GM12878 (cell line): ENCODE results near the gene GPR18. TPM values are rescaled to one million over a fixed set of nuclear protein-coding genes. Genes with fewer than 3 reads are reported as not detected.

Experiments used
- ATAC-seq: fragments of 200-7000 bp; cut with Tn5 transposase; 3 replicates; pipeline ENCODE4 v1.9.1; 2020; ENCODE audit warnings: mild to moderate bottlenecking, moderate library complexity
- BruUV-seq: library from RNA; stranded (reverse); fragments of 400-500 nt; replicated peaks from 2 replicates; lab custom pipeline; 2021; lab: Mats Ljungman, UMichigan
- CTCF ChIA-PET: fragments of 300-600 bp; sonication (Branson Sonifier 250); formaldehyde crosslinking; extraction: SDS; loops from one replicate; lab custom pipeline; 2021; ENCODE audit warnings: inconsistent platforms; lab: Yijun Ruan, JAX
- POLR2A ChIA-PET: fragments of 350-600 bp; formaldehyde crosslinking; extraction: SDS; loops from one replicate; lab custom pipeline; 2021; ENCODE audit warnings: inconsistent platforms; lab: Charles Lee
- RAD21 ChIA-PET: fragments of 300-600 bp; sonication (Branson Sonifier 250); formaldehyde crosslinking; loops from one replicate; lab custom pipeline; 2023; ENCODE audit warnings: antibody characterized with exemption; ENCODE audit not compliant: unreplicated experiment; lab: Charles Lee
- SMC1A ChIA-PET: fragments of 300-600 bp; sonication (Branson Sonifier 250); formaldehyde crosslinking; loops from one replicate; lab custom pipeline; 2023; ENCODE audit not compliant: unreplicated experiment, uncharacterized antibody; lab: Charles Lee
- DNase-seq: peaks from one replicate; pipeline ENCODE4 v3.0.0-alpha.2; 2011; ENCODE audit warnings: low read depth, low spot score
- FAIRE-seq: peaks from 3 replicates; lab custom pipeline; 2011; peaks lifted over from hg19 to GRCh38; lab: Jason Lieb, UNC
- H2AFZ ChIP-seq: 2 replicates; pipeline ENCODE4 v1.6.0; 2011; ENCODE audit warnings: low read depth, low read length, control low read depth; ENCODE audit not compliant: control insufficient read depth
- H3K27ac ChIP-seq: 2 replicates; pipeline ENCODE4 v1.5.1; 2011; ENCODE audit warnings: control low read depth; ENCODE audit not compliant: control insufficient read depth, insufficient read depth
- H3K27me3 ChIP-seq, 2 experiments: replicated peaks in 1 of 2; 2 replicates each; pipeline versions ENCODE4 v1.6.0 to v1.6.1; 2011; ENCODE audit warnings: low read length in 1 of 2; ENCODE audit not compliant: control insufficient read depth in 2 of 2, insufficient read depth in 2 of 2
- H3K36me3 ChIP-seq, 2 experiments: 2 replicates each; pipeline ENCODE4 v1.5.1; 2011; ENCODE audit warnings: low read length in 1 of 2; ENCODE audit not compliant: control insufficient read depth in 2 of 2, insufficient read depth in 2 of 2
- H3K4me1 ChIP-seq: 2 replicates; pipeline ENCODE4 v1.6.1; 2011; ENCODE audit warnings: mild to moderate bottlenecking, low read length, moderate library complexity, mixed read lengths; ENCODE audit not compliant: control insufficient read depth, insufficient read depth
- H3K4me2 ChIP-seq: 2 replicates; pipeline ENCODE4 v1.6.0; 2011; ENCODE audit warnings: control low read depth; ENCODE audit not compliant: control insufficient read depth, insufficient read depth
- H3K4me3 ChIP-seq: fragments of 200-600 bp; sonication (generic); 2 replicates; pipeline ENCODE4 v1.5.1; 2016
- H3K79me2 ChIP-seq: 2 replicates; pipeline ENCODE4 v1.6.0; 2011; ENCODE audit warnings: low read length; ENCODE audit not compliant: control insufficient read depth, insufficient read depth
- H3K9ac ChIP-seq: 2 replicates; pipeline ENCODE4 v1.8.0; 2011; ENCODE audit warnings: low read length, control low read depth, mixed read lengths; ENCODE audit not compliant: control insufficient read depth, insufficient read depth
- H3K9me3 ChIP-seq: replicated peaks from 3 replicates; pipeline ENCODE4 v1.5.1; 2011; ENCODE audit warnings: mild to moderate bottlenecking, low read length; ENCODE audit not compliant: control insufficient read depth, insufficient read depth
- H4K20me1 ChIP-seq: 2 replicates; pipeline ENCODE4 v1.6.0; 2011; ENCODE audit not compliant: control insufficient read depth, insufficient read depth
- ATF2 ChIP-seq: IDR thresholded peaks from 2 replicates; pipeline ENCODE4 v1.6.1; 2012; ENCODE audit warnings: low read length, inconsistent platforms
- BCL11A ChIP-seq: IDR thresholded peaks from 2 replicates; pipeline ENCODE4 v1.6.1; 2011; ENCODE audit warnings: low read depth, low read length
- DPF2 ChIP-seq: fragments of 450-650 bp; IDR thresholded peaks from 2 replicates; pipeline ENCODE4 v1.6.1; 2017; ENCODE audit warnings: mild to moderate bottlenecking
- EP300 ChIP-seq, 2 experiments: fragments of 150-350 bp in 1 of 2; IDR thresholded peaks; 2 replicates each; pipeline ENCODE4 v1.6.1; 2011 to 2012; ENCODE audit warnings: low read depth in 2 of 2, low read length in 2 of 2, borderline replicate concordance in 1 of 2, improper control_type of control experiment in 1 of 2, inconsistent platforms in 1 of 2; ENCODE audit not compliant: control insufficient read depth in 1 of 2
- FOXM1 ChIP-seq: IDR thresholded peaks from 2 replicates; pipeline ENCODE4 v1.6.1; 2012; ENCODE audit warnings: low read depth, mild to moderate bottlenecking, inconsistent platforms, low read length, moderate library complexity
- GATAD2B ChIP-seq: fragments of 450-650 bp; conservative IDR thresholded peaks from 2 replicates; pipeline ENCODE4 v1.6.1; 2017; ENCODE audit warnings: low read depth, mild to moderate bottlenecking, moderate library complexity
- IKZF2 ChIP-seq, 2 experiments: fragments of 450-650 bp; IDR thresholded peaks; 2 replicates each; pipeline ENCODE4 v1.6.1; 2017; ENCODE audit warnings: mild to moderate bottlenecking in 2 of 2, moderate library complexity in 2 of 2
- MEF2B ChIP-seq: fragments of 450-650 bp; IDR thresholded peaks from 2 replicates; pipeline ENCODE4 v1.6.1; 2018; ENCODE audit warnings: mild to moderate bottlenecking, moderate library complexity; ENCODE audit not compliant: partially characterized antibody, poor library complexity, severe bottlenecking
- MTA3 ChIP-seq: IDR thresholded peaks from 2 replicates; pipeline ENCODE4 v1.6.1; 2012; ENCODE audit warnings: low read length, inconsistent platforms, borderline replicate concordance
- MYC ChIP-seq: IDR thresholded peaks from 2 replicates; pipeline ENCODE4 v1.6.1; 2011; ENCODE audit warnings: mild to moderate bottlenecking, low read length, moderate library complexity, inconsistent platforms; ENCODE audit not compliant: insufficient read depth, insufficient replicate concordance, insufficient read length, severe bottlenecking
- NFIC ChIP-seq: IDR thresholded peaks from 2 replicates; pipeline ENCODE4 v1.6.1; 2012; ENCODE audit warnings: low read depth, mild to moderate bottlenecking, inconsistent platforms, low read length, moderate library complexity
- NR2F1 ChIP-seq: fragments of 450-650 bp; conservative IDR thresholded peaks from 2 replicates; pipeline ENCODE4 v1.6.1; 2017; ENCODE audit warnings: mild to moderate bottlenecking
- PAX8 ChIP-seq: fragments of 450-650 bp; IDR thresholded peaks from 2 replicates; pipeline ENCODE4 v1.6.1; 2017; ENCODE audit warnings: mild to moderate bottlenecking, moderate library complexity
- POLR2AphosphoS5 ChIP-seq: IDR thresholded peaks from 2 replicates; pipeline ENCODE4 v1.6.1; 2011; ENCODE audit warnings: mild to moderate bottlenecking, low read length, inconsistent platforms
- RAD51 ChIP-seq: fragments of 450-650 bp; IDR thresholded peaks from 2 replicates; pipeline ENCODE4 v1.6.1; 2016; ENCODE audit warnings: moderate library complexity, mild to moderate bottlenecking, inconsistent platforms
- RELB ChIP-seq: fragments of 450-650 bp; IDR thresholded peaks from 2 replicates; pipeline ENCODE4 v1.6.1; 2017; ENCODE audit warnings: low read depth, mild to moderate bottlenecking, moderate library complexity
- SPI1 ChIP-seq: IDR thresholded peaks from 2 replicates; pipeline ENCODE4 v1.6.1; 2011; ENCODE audit warnings: low read depth, mild to moderate bottlenecking, low read length, moderate library complexity, borderline replicate concordance; ENCODE audit not compliant: insufficient read depth
- STAT3 ChIP-seq: IDR thresholded peaks from 2 replicates; pipeline ENCODE4 v1.6.1; 2011; ENCODE audit warnings: low read depth, low read length, improper control_type of control experiment
- WRNIP1 ChIP-seq: IDR thresholded peaks from 2 replicates; pipeline ENCODE4 v1.6.1; 2011; ENCODE audit warnings: low read depth, low read length, improper control_type of control experiment, borderline replicate concordance
- WGBS: methylation state at CpG from one replicate; pipeline ENCODE4 v1.1.6; 2016; ENCODE audit warnings: low lambda C conversion rate; ENCODE audit not compliant: insufficient replicate concordance, insufficient coverage; ENCODE audit errors: missing lambda C conversion rate; 5-methylcytosine and 5-hydroxymethylcytosine counted together
- in situ Hi-C: fragments of 300-500 bp; cut with MboI; formaldehyde crosslinking; loops from 9 replicates; pipeline ENCODE4 v1.14.3; 2018; ENCODE audit warnings: mixed read lengths
- intact Hi-C: fragments of 100-400 bp; cut with micrococcal nuclease; formaldehyde crosslinking; loops from one replicate; pipeline ENCODE4 v1.14.2; 2022; ENCODE audit not compliant: unreplicated experiment
- polyA plus RNA-seq, 11 experiments: library from polyadenylated mRNA; depleted of rRNA in 4 of 11; unstranded in 6 of 11; stranded (reverse) in 5 of 11; fragments of >200 nt; fragmentation: Nextera tagmentation in 4 of 11; fragmentation: Illumina TruSeq in 1 of 11; extraction: Ambion mirVana in 4 of 11; extraction: Trizol in 1 of 11; gene quantifications; 1 replicate in 1 of 11; 2 replicates in 10 of 11; pipeline versions ENCODE4 v1.2.1 to v1.2.3, GENCODE V29; 2011 to 2016; ENCODE audit warnings: inconsistent platforms in 2 of 11, missing spikeins in 2 of 11, low read depth in 1 of 11
- total RNA-seq, 4 experiments: library from RNA; depleted of rRNA in 3 of 4; stranded (reverse); fragments of >200 nt in 3 of 4; fragmentation: Illumina TruSeq in 1 of 4; extraction: Trizol in 1 of 4; gene quantifications; 2 replicates each; pipeline versions ENCODE4 v1.2.1 to v1.2.3, GENCODE V29; 2013 to 2021

Gene GPR18
- total and polyA plus RNA-seq, 10 of the 15 experiments (the other 5 are each of a cell fraction or from before 2014, with no cell fraction given): 3.3 to 12.9 (median 5.2) TPM

- FAIRE-seq (no peak), ATAC-seq (peak; percentile 91), DNase-seq (peak; percentile 93)
- peak overlapping the region; percentile 73 for H3K4me2 ChIP-seq
- H3K9me3 ChIP-seq: no peaks in the 10 kb centered on the region
- H3K4me1 ChIP-seq: peaks cover 46% of the 10 kb centered on the region
- peaks cover 27% of the 10 kb centered on the region for H3K79me2 ChIP-seq
- peaks cover 0 to 1% of the 10 kb centered on the region in 2 experiments; a peak in 1 of 4 replicates for H3K36me3 ChIP-seq
- H3K27me3 ChIP-seq: no peaks in the 10 kb centered on the region
- no peak overlapping the region for H3K4me3 ChIP-seq
- ChIA-PET CTCF (interaction anchor here (0.8 to 1.8 kb wide), 15 partner anchors 10 to 149 kb away, joined by 3 to 13 read pairs (median 4); partner anchors contain the start of gene GPR18), RAD21 (interaction anchor here (0.6 to 2.4 kb wide), 14 partner anchors 10 to 1445 kb away, joined by 3 to 24 read pairs (median 5); partner anchors contain the start of gene GPR18), SMC1A (interaction anchor here (1.2 to 8.2 kb wide), 16 partner anchors 10 to 148 kb away, joined by 3 to 101 read pairs (median 8); partner anchors contain the start of gene GPR183), POLR2A (interaction anchor here (1.5 to 1.6 kb wide), 3 partner anchors 9 to 15 kb away, joined by 3 to 11 read pairs (median 7); no protein-coding TSS in a partner anchor)
- WGBS: 0% methylated on average over 2 of the region's 2 CpGs
- in situ Hi-C loops (no loop called here), intact Hi-C loops (loop anchor here (2.0 kb wide), 1 partner anchor 17 kb away; no protein-coding TSS in a partner anchor)
- H4K20me1 ChIP-seq: no peaks in the 10 kb centered on the region
- H2AFZ ChIP-seq: no peak overlapping the region
- no TSS peak for BruUV-seq
- peak overlapping the region; percentile 76 for H3K27ac ChIP-seq
- no peak overlapping the region for H3K9ac ChIP-seq
- TF ChIP-seq SPI1 (0 out of 2 replicates have a peak, but pooled peaks have one; percentile 30), BCL11A (peak; percentile 73; the same call in 1 of the 2 replicates), RAD51 (peak; percentile 77), GATAD2B (peak; percentile 68; the same call in 1 of the 2 replicates), STAT3 (no peak), WRNIP1 (no peak), EP300 (IDR thresholded peaks at IDR 0.05; ENCODE audit: borderline replicate concordance in 1 of 2, control insufficient read depth in 1 of 2, low read depth in 2 of 2, low read length in 2 of 2) (0 out of 4 replicates have a peak, but pooled peaks of 1 of the 2 experiments have one; percentile 36), FOXM1 (peak; percentile 90), MYC (no peak), DPF2 (0 out of 2 replicates have a peak, but pooled peaks have one; percentile 28), MEF2B (peak; percentile 87), NFIC (peak; percentile 97), NR2F1 (peak; percentile 64), ATF2 (peak; percentile 99), IKZF2 (IDR thresholded peaks at IDR 0.05) (peak; percentile 76 to 78), PAX8 (no peak), MTA3 (peak; percentile 86; the same call in 1 of the 2 replicates), POLR2AphosphoS5 (0 out of 2 replicates have a peak, but pooled peaks have one; percentile 35), RELB (peak; percentile 56; the same call in 1 of the 2 replicates)
These were observed 29.9 kb upstream of the GPR18 start for GRCh38 chr13:99288089-99288488.
